GM21786 (cell line): ENCODE results near the gene C16orf90.
"Not testable (repeated sequence)": the region's sequence is repeated elsewhere in the genome, so short reads cannot be mapped to it uniquely, and the experiment has no call there.

ENCODE experiments used
- ATAC-seq: cut with Tn5 transposase; IDR thresholded peaks from one replicate; pipeline ENCODE4 v1.9.1; 2021; ENCODE audit not compliant: unreplicated experiment

Gene C16orf90

GRCh38 chr16:3485097-3485745 lies 10.1 kb downstream of the C16orf90 start:
- ATAC-seq, result no peak

DNA sequence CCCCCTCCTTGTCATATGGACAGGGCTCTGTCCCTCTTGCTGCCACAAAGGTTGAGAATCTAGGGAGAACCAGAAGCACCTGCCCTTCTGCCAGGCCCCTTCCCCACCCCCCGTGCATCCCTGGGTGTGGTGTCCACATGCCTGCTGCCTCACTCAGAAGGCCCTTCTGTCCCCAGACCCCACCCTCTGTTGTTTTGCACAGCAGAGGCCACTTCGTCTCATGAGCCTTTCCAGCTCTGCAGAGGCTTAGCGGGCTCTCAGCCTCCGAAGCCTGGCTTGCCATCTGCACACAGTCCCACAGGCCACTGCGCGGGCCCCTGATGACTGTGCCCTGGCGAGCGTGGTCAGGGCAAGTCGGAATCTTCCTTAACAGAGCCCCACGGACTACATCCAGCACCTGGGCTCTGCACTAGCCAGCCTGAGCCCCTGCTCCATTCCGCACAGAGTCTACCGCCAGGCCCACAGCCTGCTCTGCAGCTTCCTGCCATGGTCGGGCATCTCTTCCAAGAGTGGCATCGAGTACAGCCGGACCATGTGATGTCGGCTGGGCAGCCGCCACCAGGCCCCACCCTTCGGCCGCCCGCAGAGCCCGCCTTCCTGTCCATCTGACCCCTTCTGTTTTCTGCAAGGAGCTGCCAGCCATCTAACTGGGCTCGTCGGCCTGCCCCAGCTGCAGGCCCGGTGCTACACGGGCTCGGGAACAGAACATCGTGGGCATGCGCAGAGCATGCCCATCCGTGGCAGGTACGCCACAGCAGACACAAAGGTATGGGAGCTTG lies 10.8 kb downstream of the C16orf90 start:
- ATAC-seq, result no peak

DNA sequence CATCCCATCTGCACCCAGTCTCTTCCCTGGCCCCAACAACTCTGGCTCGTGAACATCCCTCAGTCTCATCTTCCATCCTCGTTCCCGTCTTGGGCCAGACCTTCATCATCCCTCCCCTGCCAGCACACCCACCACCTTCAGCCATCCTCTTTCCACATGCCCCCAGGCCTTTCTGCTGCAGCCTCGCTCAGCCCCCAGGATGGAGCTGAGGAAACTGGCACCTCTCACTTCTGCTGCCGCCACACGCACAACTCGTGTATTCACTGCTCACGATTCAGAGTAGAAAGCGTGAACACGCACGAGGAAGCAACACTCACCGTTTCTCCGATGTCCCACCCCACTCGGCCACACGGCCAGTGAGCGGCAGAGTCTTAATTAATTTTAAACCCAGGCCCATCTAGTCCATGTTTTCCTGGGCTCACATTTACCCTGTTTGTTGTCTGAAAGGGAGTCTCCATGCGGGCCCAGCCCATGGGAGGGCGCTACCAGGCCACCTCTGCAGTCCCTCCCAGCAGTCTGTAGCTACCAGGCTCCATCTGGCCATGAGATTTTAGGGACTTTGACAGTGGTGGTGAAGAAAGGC lies 12.5 kb downstream of the C16orf90 start:
- no peak for ATAC-seq

DNA sequence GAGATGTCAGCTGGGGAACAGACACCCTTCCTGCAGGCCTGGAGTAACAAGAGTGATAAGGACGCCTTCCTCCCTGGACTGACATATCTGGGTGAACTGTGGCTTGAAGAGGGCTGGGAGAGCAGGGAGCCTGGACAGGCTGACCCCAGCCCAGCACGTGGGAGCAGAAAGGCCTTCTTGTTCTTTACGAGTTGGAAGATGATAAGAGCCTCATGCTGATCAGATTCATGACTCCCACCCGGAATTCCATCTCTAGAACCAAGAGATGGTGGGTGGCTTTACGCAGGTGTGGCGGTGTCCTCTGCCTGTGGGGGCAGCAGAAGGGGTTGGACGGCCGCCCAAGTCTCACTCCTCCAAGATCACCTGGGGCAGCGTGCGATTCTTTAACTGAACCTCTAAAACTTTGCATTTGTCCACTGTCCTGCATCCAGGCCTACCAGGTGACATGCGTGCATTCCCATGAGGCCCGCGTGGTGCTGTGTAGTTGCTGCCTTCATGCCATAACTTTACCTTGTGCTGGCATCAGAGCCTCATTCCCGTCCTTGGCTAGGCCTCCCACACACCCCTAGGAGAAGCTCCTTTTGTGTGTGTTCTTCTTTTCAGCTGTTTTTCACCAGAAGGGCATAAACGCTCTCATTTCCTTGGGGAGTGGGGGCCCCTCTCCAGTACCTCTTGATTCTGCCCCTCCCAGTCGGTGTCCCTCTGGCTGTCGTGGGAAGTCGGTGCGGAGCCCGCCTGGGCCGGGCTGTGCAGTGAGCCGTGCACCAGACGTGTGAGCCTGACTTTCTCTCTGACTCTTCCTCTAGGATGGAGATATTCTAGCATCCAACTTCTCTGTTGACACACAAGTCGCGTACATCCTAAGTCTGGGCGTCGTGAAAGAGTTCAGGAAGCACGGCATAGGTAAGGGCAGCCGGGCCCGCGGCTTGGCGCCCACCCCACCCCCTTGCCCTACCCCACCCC lies 13.3 kb downstream of the C16orf90 start:
- ATAC-seq, result no peak

DNA sequence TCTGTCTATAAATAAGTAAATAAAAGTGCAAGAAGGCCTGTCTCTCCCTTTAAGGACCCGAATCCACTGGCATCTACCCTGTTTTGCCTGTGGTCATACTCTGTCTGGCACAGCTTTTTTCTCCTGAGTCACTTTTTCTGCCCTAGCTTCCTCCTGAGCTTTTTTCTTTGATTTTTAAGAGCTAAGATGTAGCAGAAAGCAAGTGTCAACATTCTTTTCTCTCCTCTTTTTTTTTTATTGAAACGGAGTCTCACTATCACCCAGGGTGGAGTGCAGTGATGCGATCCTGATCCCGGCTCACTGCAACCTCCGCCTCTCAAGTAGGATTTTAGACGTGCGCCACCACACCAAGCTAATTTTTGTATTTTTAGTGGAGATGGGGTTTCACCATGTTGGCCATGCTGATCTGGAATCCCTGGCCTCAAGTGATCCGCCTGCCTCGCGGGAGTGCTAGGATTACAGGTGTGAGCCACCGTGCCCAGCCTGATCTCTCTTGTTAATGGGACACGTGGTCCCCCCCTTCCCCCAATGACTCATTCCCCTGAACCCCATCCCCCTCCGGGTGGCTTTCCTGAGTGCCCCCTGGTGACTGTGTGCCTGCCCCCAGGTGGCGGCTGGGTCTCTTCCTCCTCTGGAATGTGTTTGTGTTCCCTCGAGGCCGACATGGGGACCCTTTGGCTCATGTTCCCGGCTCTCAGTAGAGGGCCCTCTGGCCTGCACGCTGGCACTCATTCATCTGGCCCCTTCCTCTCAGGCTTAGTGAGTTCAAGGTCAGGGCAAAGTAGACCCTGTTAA lies 14.2 kb downstream of the C16orf90 start:
- ATAC-seq, result no peak

DNA sequence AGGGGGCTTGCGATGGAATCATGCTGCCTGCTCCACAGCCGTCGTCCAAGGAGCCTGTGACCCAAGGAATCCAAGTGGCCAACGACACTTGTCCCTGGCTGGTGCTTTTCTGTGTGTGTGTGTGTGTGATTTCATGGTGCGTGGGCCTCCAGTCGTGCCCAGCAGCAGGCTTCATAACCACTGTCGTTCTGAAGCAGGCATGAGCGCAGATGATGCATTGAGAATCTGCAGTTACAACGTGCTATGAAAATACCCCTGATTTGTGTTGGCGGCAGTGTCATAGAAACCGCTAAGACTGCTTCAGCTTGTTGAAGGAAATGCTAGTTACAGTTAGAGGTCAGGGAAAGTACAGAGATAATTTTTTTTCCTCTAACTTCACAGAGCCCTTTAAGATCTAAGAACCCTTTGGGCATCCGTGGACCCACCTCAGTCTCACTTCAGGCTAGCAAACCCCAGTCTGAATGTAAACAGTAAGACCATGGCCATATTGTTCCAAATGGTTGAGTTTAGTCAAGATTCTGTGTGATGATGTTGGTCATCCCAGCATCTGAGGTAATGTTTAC lies 15.6 kb downstream of the C16orf90 start:
- no peak for ATAC-seq

- ATAC-seq, result no peak
Observed at GRCh38 chr16:3478242-3478925, 16.9 kb downstream of the C16orf90 start.

- ATAC-seq, result no peak
Observed at GRCh38 chr16:3476409-3476808, 18.9 kb downstream of the C16orf90 start.

- ATAC-seq, result no peak
Observed at GRCh38 chr16:3475604-3476375, 19.5 kb downstream of the C16orf90 start.

- not testable (repeated sequence) for ATAC-seq
Observed at GRCh38 chr16:3474870-3475269, 20.4 kb downstream of the C16orf90 start.

DNA sequence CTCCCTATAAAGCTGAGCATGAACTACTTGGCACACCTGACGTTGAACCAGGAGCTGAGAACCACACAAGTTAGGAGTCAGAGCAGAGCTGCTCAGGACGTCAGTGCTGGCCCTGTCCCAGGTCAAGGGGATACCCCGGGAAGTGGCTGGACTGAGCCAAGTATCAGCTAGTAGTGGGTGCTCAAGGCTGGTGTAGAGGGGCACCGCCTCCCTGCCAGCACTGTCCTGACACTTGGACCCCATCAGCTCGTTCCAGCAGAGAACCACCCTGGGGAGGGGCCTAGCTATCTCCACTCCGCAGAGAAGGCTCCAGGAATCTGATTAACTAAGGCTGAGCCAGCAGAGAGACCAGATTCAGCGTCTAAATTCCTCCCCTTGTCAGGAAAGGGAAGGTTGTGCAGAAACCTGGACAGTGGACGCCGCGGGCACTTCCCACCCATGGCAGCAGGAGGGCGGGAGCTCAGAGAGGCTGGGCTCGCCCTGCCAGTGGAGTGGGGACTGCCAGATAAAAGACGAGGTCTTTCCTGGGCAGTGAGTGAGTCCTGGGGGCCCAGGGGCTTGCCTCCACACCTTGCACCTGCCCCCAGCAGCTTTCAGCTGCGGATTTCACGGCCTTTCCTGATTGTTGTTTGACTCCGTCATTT lies 21.0 kb downstream of the C16orf90 start:
- ATAC-seq, result no peak

GRCh38 chr16:3473596-3473943 lies 21.7 kb downstream of the C16orf90 start:
- ATAC-seq, result not testable (repeated sequence)

DNA sequence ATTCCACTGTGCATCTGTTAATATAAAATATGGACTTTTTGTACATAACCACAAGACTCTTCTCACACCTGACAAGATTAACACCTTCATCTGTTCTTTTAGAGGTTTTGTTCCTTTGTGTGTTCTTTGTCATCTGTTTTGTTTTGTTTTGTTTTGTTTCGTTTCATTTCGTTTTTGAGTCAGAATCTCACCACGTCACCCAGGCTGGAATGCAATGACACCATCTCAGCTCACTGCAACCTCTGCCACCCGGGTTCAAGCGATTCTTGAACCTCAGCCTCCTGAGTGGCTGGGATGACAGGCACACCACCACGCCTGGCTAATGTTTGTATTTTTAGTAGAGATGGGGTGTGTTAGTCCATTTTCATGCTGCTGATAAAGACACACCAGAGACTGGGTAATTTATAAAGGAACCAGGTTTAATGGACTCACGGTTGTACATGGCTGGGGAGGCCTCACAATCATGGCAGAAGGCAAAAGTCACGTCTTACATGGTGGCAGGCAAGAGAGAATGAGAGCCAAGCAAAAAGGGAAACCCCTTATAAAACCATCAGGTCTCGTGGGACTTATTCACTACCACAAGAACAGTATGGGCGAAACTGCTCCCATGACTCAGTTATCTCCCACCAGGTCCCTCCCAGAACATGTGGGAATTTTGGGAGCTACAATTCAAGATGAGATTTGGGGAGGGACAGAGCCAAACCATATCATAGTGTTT lies 22.3 kb downstream of the C16orf90 start:
- no peak for ATAC-seq

DNA sequence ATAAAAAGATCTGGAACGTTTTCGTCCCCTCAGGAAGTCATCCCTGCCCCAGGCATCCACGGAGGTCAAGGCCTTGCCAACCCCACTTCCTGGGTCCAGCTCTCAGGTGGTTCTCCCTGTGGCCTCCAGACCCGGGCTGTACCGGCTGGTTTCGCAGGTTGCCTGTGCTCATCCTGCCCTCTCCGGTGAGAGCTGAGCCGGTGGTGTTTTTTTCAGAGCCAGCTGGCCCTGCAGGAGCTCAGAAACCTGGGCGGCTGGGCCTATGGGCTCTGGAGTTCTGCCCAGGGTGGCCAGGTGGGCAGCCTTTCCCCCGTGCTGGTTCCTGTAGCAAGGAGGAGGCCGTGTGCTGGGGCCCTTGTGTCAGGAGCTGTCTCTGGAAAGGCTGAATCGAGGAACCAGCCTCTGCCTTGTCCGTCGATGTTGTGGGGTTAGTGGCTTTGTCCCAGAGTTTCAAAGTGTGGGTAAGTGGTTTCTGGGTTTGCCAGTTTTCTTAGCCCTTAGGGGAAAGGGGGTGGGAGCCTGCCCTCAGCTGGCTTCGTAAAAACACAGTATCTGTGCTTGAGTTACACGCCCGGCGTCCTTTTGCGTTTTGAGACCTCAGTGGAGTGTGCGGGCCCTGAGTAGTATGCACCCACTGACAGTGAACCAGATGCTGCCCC lies 23.6 kb downstream of the C16orf90 start:
- ATAC-seq, result no peak

GRCh38 chr16:3470723-3471122 lies 24.6 kb downstream of the C16orf90 start:
- no peak for ATAC-seq

GRCh38 chr16:3469736-3470135 lies 25.6 kb downstream of the C16orf90 start:
- ATAC-seq, result no peak

DNA sequence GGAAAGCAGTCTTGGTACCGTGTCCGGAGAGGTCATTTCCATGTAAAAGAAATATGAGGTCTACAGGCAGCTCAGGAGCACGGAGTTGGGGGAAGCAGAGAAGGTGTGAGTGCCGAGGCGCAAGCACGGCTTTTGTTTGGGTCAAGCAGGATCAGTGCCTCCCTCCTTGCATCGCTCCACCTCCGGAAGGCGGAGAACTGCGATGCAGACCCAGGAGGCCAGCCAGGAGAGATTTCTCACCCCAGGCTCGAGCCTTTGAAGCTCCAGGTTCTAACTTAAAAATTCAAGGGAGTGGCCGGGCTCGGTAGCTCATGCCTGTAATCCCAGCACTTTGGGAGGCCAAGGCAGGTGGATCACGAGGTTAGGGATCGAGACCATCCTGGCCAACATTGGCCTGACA lies 26.8 kb downstream of the C16orf90 start:
- no peak for ATAC-seq
